VCaP (cell line): Measurements from ENCODE around the gene BDH1.
"Not testable (repeated sequence)": the region's sequence is repeated elsewhere in the genome, so short reads cannot be mapped to it uniquely, and the experiment has no call there.

Experiments used
- H3K27ac ChIP-seq: fragments of 450-650 bp; 2 replicates; pipeline ENCODE4 v1.5.1; 2017
- TF ChIP-seq, protein P1 (sequence below): fragments of 450-650 bp; conservative IDR thresholded peaks from 2 replicates; pipeline ENCODE4 v1.5.1; 2017; ENCODE audit warnings: mild to moderate bottlenecking, moderate library complexity

BDH1 gene

DNA sequence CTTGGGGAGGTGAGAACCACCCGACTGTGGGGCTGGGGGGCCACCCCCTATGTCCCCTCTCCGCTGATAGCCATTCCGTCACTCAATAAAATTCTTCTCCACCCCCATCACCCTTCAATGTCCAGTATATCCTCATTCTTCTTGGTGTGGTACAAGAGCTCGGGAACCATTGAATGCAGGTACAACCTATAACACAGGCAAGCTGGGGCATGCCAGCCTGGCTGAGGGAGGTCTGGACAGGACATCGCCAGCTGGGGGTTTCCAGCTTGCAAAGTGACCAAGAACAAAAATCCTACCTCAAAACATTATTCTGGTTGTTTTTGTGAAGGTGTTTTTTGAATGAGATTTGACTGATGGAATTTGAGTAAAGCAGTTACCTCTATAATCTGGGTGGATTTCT is 19.6 kb upstream of the BDH1 start:
- H3K27ac ChIP-seq = no peak overlapping the region

DNA sequence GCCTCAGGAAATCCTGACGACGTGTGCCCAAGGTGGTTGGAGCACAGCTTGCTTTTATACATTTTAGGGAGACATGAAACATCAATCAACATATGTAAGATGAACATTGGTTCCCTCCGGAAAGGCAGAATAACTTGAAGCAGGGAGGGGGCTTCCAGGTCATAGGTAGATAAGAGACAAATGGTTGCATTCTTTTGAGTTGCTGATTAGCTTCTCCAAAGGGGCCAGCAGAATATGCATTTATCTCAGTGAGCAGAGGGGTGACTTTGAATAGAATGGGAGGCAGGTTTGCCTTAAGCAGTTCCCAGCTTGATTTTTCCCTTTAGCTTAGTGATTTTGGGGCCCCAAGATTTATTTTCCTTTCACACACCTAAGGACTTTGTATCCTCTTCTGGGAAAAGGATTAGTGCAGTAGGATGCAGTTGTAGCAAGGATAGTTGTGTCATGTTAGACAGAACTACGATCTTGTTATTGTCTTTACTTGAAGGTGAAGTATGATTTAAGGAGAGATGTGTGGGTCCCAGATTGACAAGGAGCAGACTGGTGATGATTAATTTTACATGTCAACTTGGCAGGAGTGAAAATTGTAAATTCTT is 18.7 kb upstream of the BDH1 start:
- H3K27ac ChIP-seq = not testable (repeated sequence)

More for the DNA sequence above, 19.6 kb upstream of the BDH1 start:
- TF ChIP-seq, protein P1, sequence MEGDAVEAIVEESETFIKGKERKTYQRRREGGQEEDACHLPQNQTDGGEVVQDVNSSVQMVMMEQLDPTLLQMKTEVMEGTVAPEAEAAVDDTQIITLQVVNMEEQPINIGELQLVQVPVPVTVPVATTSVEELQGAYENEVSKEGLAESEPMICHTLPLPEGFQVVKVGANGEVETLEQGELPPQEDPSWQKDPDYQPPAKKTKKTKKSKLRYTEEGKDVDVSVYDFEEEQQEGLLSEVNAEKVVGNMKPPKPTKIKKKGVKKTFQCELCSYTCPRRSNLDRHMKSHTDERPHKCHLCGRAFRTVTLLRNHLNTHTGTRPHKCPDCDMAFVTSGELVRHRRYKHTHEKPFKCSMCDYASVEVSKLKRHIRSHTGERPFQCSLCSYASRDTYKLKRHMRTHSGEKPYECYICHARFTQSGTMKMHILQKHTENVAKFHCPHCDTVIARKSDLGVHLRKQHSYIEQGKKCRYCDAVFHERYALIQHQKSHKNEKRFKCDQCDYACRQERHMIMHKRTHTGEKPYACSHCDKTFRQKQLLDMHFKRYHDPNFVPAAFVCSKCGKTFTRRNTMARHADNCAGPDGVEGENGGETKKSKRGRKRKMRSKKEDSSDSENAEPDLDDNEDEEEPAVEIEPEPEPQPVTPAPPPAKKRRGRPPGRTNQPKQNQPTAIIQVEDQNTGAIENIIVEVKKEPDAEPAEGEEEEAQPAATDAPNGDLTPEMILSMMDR = no peak

DNA sequence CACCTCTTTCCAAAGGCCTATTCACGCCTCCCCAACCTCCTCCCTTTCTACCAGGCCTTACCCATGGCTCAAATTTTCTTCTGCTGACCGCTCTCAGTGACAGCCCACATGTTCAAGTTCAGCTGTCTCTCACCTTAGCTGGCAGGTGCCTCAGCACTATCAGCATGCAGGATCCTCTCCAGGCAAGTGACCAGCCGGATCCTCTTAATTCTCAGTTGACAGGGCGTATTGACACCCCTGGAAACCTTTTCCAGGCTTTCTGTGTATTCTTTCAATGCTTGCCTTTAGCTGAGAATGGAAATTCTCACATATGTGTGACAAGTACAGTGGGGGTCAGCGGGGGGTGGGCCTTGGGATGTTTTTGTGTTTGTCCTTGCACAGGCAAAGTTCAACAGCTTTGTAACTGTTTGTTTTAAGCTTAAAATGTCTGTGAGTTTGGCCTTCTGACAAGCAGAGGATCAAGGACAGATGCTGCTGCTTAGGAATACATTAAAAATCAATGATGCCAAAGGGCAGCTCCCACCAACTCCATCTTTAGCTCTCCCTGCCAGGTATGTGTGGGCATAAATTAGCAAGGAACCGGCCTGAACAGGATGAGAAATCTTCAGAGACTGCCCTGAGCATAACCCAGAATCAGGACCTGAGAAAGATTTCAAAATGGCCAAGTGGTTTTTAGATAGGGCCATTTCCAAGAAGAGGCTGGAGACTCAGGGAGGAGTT is 17.4 kb upstream of the BDH1 start:
- H3K27ac ChIP-seq = no peak overlapping the region
- TF ChIP-seq, protein P1 = no peak

DNA sequence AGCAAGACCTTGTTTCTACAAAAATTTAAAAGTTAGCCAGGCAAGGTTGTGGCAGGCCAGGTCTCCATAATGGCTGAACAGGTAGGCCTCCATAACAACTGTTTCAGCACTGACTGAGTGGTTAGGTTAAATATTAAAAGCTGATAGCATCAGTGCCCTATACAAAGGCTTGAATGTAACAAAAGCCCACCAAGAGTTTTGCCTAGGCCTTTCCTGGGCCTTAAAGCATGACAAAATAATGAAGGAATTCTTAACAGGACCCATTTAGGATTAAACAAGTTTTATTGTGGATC is 16.1 kb upstream of the BDH1 start:
- H3K27ac ChIP-seq = not testable (repeated sequence)

DNA sequence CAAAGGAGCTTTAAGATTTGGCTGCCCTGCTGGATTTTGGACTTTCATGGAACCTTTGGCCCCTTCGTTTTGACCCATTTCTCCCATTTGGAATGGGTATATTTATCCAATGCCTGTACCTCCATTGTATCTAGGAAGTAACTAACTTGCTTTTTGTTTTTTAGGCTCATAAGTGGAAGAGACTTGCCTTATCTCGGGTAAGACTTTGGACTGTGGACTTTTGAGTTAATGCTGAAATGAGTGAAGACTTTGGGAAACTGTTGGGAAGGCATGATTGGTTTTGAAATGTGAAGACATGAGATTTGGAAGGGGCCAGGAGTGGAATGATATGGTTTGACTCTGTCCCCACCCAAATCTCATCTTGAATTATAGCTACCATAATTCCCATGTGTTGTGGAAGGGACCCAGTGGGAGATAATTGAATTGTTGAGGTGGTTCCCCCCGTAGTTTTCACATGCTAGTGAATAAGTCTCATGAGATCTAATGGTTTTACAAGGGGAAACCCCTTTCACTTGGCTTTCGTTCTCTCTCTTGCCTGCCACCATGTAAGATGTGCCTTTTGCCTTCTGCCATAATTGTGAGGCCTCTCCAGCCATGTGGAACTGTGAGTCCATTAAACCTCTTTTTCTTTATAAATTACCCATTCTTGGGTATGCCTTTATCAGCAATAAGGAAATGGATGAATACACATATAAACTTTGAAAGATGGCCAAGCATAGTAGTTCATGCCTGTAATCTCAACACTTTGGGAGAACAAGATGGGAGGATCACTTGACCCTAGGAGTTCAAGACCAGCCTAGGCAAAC is 15.5 kb upstream of the BDH1 start:
- H3K27ac ChIP-seq = not testable (repeated sequence)

DNA sequence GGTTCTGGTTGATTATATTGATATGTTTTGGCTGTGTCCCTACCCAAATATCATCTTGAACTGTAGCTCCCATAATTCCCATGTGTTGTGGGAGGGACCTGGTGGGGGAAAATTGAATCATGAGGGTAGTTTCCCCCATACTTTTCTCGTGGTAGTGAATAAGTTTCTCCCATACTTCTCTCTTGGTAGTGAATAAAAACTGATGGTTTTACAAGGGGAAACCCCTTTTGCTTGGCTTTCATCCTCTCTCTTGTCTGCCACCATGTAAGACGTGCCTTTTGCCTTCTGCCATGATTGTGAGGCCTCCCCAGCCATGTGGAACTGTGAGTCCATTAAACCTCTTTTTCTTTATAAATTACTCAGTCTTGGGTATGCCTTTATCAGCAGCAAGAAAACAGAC is 13.7 kb upstream of the BDH1 start:
- not testable (repeated sequence) for H3K27ac ChIP-seq

DNA sequence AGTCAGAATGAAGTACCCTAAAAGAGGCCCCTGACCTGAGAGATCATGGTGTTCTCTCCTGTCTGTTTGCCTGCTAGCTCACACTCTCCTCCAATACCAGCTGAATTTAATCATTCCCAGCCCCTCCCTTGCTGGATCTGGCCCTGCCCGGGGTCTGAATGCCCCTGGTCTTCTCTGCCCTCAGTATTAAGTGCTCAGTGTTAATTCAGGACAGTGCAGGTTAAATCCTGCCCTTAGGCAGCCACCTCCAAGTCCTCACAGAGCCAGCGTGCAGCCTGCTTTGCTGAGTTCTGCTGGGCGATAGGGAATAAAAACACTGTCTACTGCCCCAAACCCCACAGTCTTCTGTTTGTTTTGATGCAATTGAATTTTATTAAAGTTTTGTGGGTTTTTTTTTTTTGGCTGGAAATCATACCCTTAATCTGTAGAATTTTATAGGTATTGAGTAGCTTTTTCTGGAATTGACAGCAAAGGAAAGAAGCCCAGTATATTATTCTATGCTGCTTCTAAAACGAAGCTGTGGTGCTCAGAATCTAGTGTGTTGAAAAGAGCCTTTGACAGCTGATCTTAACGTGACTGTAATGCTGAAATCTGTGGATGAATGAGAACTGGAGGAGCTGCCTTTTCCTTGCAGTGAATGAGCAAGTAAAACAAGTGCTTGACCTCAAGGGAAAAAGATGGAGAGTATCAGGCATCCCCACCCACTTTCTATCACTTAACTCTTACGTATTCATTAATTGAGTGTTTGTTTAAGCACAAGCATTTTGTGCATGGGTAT is 12.3 kb upstream of the BDH1 start:
- TF ChIP-seq, protein P1 = no peak

DNA sequence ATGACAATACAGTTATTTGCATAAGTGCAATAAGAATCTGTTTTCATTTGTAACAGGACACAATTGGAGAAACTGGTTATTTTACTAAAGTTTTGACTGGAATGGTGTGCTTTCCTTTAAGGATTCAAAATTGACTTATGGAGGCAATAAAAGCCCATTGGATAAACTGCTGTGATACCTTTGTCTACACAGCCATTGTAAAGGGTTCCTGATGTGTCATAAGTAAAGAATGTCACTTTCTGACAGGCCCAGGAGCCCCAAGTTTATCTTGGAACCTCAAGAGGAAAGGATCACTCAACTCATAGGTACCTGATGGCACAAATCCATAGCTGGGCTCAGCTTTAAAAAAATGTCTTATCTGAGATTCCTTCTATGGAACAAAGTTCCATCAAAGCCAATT is 10.4 kb upstream of the BDH1 start:
- not testable (repeated sequence) for H3K27ac ChIP-seq

More for the DNA sequence above, 12.3 kb upstream of the BDH1 start:
- no peak overlapping the region for H3K27ac ChIP-seq

DNA sequence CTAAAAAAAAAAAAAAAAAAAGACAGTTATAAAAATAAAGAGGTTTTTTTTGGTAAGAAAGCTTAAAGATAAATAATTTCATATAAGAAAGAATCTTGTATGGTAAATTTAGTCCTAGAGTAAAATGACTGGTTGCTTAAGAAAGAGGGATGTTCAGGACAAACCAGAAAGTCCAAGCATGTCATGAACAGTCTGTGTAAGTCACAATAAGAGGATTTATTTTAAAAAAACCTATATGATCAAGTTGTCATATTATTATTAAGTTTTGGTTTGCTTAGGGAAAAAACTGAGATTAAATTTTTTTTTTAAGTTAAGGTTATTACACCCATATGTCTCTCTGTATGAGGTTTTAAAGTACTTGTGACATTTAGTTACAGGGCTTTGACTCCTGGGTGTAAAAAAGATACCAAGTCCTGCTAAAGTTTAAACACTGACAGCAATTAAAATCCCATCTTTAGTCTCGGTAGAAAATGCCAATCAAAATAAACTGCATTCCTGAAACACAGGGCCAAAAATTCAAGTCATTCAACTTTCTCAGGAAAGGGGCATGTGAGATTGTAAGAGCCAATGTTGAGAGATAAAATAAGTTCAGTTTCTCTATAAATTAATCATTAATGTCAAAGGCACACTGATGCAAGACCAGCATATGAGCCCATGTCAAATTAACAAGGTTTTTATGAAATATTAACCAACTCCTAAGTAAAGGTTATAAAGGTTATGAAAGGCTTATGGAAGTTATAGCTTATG is 8.5 kb upstream of the BDH1 start:
- TF ChIP-seq, protein P1 = no peak
- H3K27ac ChIP-seq = no peak overlapping the region
